Stimulated activated CD8-positive, alpha-beta memory T cell treated with anti-CD3 and anti-CD28 coated beads, Interleukin-4, amount 100 ng/mL, for 1 hour (primary cell): ENCODE results near the gene MOB2.
"Not testable (repeated sequence)": the region's sequence is repeated elsewhere in the genome, so short reads cannot be mapped to it uniquely, and the experiment has no call there.

Experiments
- DNase-seq, 2 donors: peaks; one replicate each; pipeline ENCODE4 v3.0.0-alpha.2; 2020; ENCODE audit warnings: low read depth in 2 of 2, low spot score in 1 of 2

Gene MOB2

GRCh38 chr11:1444823-1445422 is 41.7 kb downstream of the MOB2 start:
- no peak for DNase-seq

- DNase-seq, result no peak
Measured at GRCh38 chr11:1444321-1444720, 42.3 kb downstream of the MOB2 start.

GRCh38 chr11:1443737-1444136 is 42.8 kb downstream of the MOB2 start:
- DNase-seq, result no peak

- no peak for DNase-seq
Measured at GRCh38 chr11:1442807-1443366, 43.7 kb downstream of the MOB2 start.

GRCh38 chr11:1442163-1442562 is 44.4 kb downstream of the MOB2 start:
- no peak for DNase-seq

- no peak for DNase-seq
Measured at GRCh38 chr11:1440496-1440895, 46.1 kb downstream of the MOB2 start.

- DNase-seq, result no peak
Measured at GRCh38 chr11:1440066-1440465, 46.5 kb downstream of the MOB2 start.

- DNase-seq, result no peak
Measured at GRCh38 chr11:1439341-1439740, 47.2 kb downstream of the MOB2 start.

- no peak for DNase-seq
Measured at GRCh38 chr11:1438967-1439330, 47.6 kb downstream of the MOB2 start.

- no peak for DNase-seq
Measured at GRCh38 chr11:1438261-1438966, 48.2 kb downstream of the MOB2 start.

- DNase-seq, result no peak
Measured at GRCh38 chr11:1437500-1437899, 49.1 kb downstream of the MOB2 start.

- no peak for DNase-seq
Measured at GRCh38 chr11:1436468-1437039, 50.0 kb downstream of the MOB2 start.

GRCh38 chr11:1435820-1436467 is 50.6 kb downstream of the MOB2 start:
- no peak for DNase-seq

- not testable (repeated sequence) for DNase-seq
Measured at GRCh38 chr11:1435479-1435819, 51.1 kb downstream of the MOB2 start.

- no peak for DNase-seq
Measured at GRCh38 chr11:1433977-1434640, 52.5 kb downstream of the MOB2 start.

GRCh38 chr11:1433568-1433967 is 53.0 kb downstream of the MOB2 start:
- DNase-seq, result no peak

GRCh38 chr11:1428762-1429316 is 57.7 kb downstream of the MOB2 start:
- no peak for DNase-seq

GRCh38 chr11:1425439-1425838 is 61.1 kb downstream of the MOB2 start:
- DNase-seq, result no peak

- no peak for DNase-seq
Measured at GRCh38 chr11:1425006-1425405, 61.6 kb downstream of the MOB2 start.

GRCh38 chr11:1423406-1423805 is 63.2 kb downstream of the MOB2 start:
- DNase-seq, result not testable (repeated sequence)

GRCh38 chr11:1422981-1423380 is 63.6 kb downstream of the MOB2 start:
- DNase-seq, result no peak
